Endometrium (tissue), 2 donors: ENCODE data around the gene EIF2S1.
"Not testable (repeated sequence)": the region's sequence is repeated elsewhere in the genome, so short reads cannot be mapped to it uniquely, and the experiment has no call there.

Source experiments
- FAIRE-seq: peaks from 2 replicates; lab custom pipeline; 2012; peaks lifted over from hg19 to GRCh38; lab: Jason Lieb, UNC
- donor health status: control.
- donor health status: control.

The EIF2S1 gene

GRCh38 chr14:67411370-67411769 lies 51.2 kb downstream of the EIF2S1 start:
- no peak for FAIRE-seq

- no peak for FAIRE-seq
Observed at GRCh38 chr14:67411820-67412421, 51.8 kb downstream of the EIF2S1 start, which contains the start of gene PLEK2. TSS of gene PLEK2 (minus strand) at chr14:67412165. CDS start at chr14:67412059, 106 bp downstream.

- no peak for FAIRE-seq
Observed at GRCh38 chr14:67413806-67414769, 54.0 kb downstream of the EIF2S1 start.

- not testable (repeated sequence) for FAIRE-seq
Observed at GRCh38 chr14:67415610-67416009, 55.5 kb downstream of the EIF2S1 start.

GRCh38 chr14:67416085-67416484 lies 56.0 kb downstream of the EIF2S1 start:
- FAIRE-seq, result no peak

- no peak for FAIRE-seq
Observed at GRCh38 chr14:67416810-67417209, 56.7 kb downstream of the EIF2S1 start.

- FAIRE-seq, result no peak
Observed at GRCh38 chr14:67417633-67418032, 57.5 kb downstream of the EIF2S1 start.

- FAIRE-seq, result no peak
Observed at GRCh38 chr14:67418401-67419191, 58.5 kb downstream of the EIF2S1 start.

GRCh38 chr14:67420102-67420739 lies 60.1 kb downstream of the EIF2S1 start:
- FAIRE-seq, result no peak

GRCh38 chr14:67421356-67422224 lies 61.5 kb downstream of the EIF2S1 start:
- no peak for FAIRE-seq

- FAIRE-seq, result no peak
Observed at GRCh38 chr14:67423424-67423823, 63.3 kb downstream of the EIF2S1 start.

- no peak for FAIRE-seq
Observed at GRCh38 chr14:67424539-67424938, 64.4 kb downstream of the EIF2S1 start.

- FAIRE-seq, result no peak
Observed at GRCh38 chr14:67425608-67426007, 65.5 kb downstream of the EIF2S1 start.

- no peak for FAIRE-seq
Observed at GRCh38 chr14:67426161-67426560, 66.0 kb downstream of the EIF2S1 start.

GRCh38 chr14:67426983-67427606 lies 67.0 kb downstream of the EIF2S1 start:
- no peak for FAIRE-seq

GRCh38 chr14:67428501-67429031 lies 68.4 kb downstream of the EIF2S1 start:
- FAIRE-seq, result no peak

GRCh38 chr14:67429510-67430205 lies 69.5 kb downstream of the EIF2S1 start:
- no peak for FAIRE-seq

- no peak for FAIRE-seq
Observed at GRCh38 chr14:67432050-67432564, 72.0 kb downstream of the EIF2S1 start.

GRCh38 chr14:67435603-67436002 lies 75.5 kb downstream of the EIF2S1 start:
- FAIRE-seq, result no peak
